H1 (cell line): ENCODE data around the gene DNASE2B.

Experiments used
- CHD1 ChIP-seq: IDR thresholded peaks from 2 replicates; pipeline ENCODE4 v1.6.1; 2012; ENCODE audit warnings: low read depth, low read length, improper control_type of control experiment
- EZH2 ChIP-seq: fragments of 200-600 bp; sonication (generic); IDR thresholded peaks from 2 replicates; pipeline ENCODE4 v1.7.1; 2012; ENCODE audit warnings: low read depth, mild to moderate bottlenecking, moderate library complexity, low read length, inconsistent platforms; ENCODE audit not compliant: severe bottlenecking
- GTF2F1 ChIP-seq: IDR thresholded peaks from 2 replicates; pipeline ENCODE4 v1.6.1; 2012; ENCODE audit warnings: low read depth, low read length, improper control_type of control experiment, borderline replicate concordance
- HDAC6 ChIP-seq: IDR thresholded peaks from one replicate; pipeline ENCODE4 v1.7.1; 2012; ENCODE audit warnings: low read depth, mild to moderate bottlenecking, inconsistent platforms, low read length, moderate library complexity
- JUN ChIP-seq: IDR thresholded peaks from 2 replicates; pipeline ENCODE4 v1.6.1; 2011; ENCODE audit warnings: low read depth, mild to moderate bottlenecking, improper control_type of control experiment, low read length
- POLR2A ChIP-seq, 2 experiments: IDR thresholded peaks; 1 replicate in 1 of 2; 2 replicates in 1 of 2; pipeline ENCODE4 v1.6.1; 2011; ENCODE audit warnings: low read depth in 2 of 2, low read length in 2 of 2, mild to moderate bottlenecking in 2 of 2; ENCODE audit errors: control extremely low read depth in 1 of 2
- POU5F1 ChIP-seq: IDR thresholded peaks from 2 replicates; pipeline ENCODE4 v1.6.1; 2011; ENCODE audit warnings: low read depth, mild to moderate bottlenecking, low read length, moderate library complexity
- RAD21 ChIP-seq, 2 experiments: IDR thresholded peaks in 1 of 2; conservative IDR thresholded peaks in 1 of 2; 2 replicates each; pipeline ENCODE4 v1.6.1; 2011; ENCODE audit warnings: low read depth in 2 of 2, low read length in 2 of 2, improper control_type of control experiment in 1 of 2, inconsistent platforms in 1 of 2, mild to moderate bottlenecking in 1 of 2, moderate library complexity in 1 of 2
- RBBP5 ChIP-seq: IDR thresholded peaks from 2 replicates; pipeline ENCODE4 v1.7.1; 2012; ENCODE audit warnings: low read depth, mild to moderate bottlenecking, inconsistent platforms, low read length, moderate library complexity, borderline replicate concordance
- SP1 ChIP-seq: IDR thresholded peaks from 2 replicates; pipeline ENCODE4 v1.6.1; 2011; ENCODE audit warnings: low read depth, low read length
- TAF1 ChIP-seq: IDR thresholded peaks from 2 replicates; pipeline ENCODE4 v1.6.1; 2011; ENCODE audit warnings: mild to moderate bottlenecking, low read depth, low read length
- ZNF274 ChIP-seq: IDR thresholded peaks from 2 replicates; pipeline ENCODE4 v1.7.0; 2012; ENCODE audit warnings: low read length, borderline replicate concordance; ENCODE audit errors: extremely low read depth
- TF ChIP-seq, protein P1 (sequence below), 3 experiments: IDR thresholded peaks; 1 replicate in 2 of 3; 2 replicates in 1 of 3; pipeline versions ENCODE4 v1.5.1 to v1.6.1; 2011; ENCODE audit warnings: low read length in 3 of 3, mild to moderate bottlenecking in 3 of 3, inconsistent platforms in 2 of 3, low read depth in 1 of 3, moderate library complexity in 1 of 3; ENCODE audit not compliant: insufficient read depth in 1 of 3; ENCODE audit errors: control extremely low read depth in 1 of 3
- TF ChIP-seq, protein P2 (sequence below): IDR thresholded peaks from 2 replicates; pipeline ENCODE4 v1.6.1; 2012; ENCODE audit warnings: inconsistent platforms

DNA sequence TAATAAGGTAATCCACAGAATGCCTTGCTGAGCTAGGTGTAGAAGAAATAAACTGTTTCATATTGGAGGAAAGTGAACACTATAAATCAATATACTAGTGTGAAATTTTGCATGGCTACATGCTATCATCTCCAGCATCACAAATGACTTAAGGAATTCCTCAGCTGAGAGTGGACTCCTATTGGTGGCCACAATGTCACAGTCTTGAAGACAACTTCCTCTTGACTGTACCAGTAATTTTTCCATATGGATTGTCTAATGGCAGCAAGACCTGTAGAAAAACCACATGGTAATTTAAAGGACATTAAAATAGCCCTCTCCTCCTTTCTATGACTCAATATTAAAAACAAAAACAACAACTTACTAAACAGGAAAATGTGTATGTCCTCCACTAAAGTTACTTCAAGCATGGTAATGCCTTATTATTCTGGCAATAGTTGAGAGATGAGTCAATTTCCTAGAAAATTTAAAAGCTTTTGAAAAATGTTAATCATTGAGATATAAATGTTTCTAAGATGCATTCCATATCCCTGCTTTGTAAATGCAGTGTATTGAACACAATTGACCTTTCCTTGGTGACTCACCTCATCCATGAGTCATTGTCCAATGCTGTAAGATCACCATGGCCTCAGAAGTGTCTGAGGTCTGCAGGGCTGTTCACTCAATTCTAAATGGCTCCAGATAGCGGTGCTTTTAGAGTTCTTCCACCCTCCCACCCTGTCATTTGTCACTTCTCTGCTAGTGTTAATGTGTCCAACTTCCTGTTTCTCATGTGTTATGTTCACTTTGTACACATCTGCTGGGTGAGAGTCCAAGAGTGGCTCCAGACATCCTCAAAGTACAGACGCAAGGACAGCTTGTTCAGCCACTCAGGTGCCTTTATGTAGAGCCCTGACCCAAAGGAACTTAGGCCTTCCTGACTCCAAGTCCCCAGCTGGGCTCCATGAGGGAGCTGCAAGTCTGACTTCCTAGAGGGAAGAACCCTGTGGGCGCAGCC, 32.8 kb upstream of the DNASE2B start:
- TF ChIP-seq ZNF274 (no peak), RBBP5 (no peak), SP1 (no peak), POU5F1 (no peak), TAF1 (no peak), POLR2A (IDR thresholded peaks at IDR 0.05; ENCODE audit: control extremely low read depth in 1 of 2, low read depth in 2 of 2, low read length in 2 of 2) (no peak), GTF2F1 (no peak), CHD1 (no peak), HDAC6 (no peak), JUN (no peak), EZH2 (no peak), RAD21 (IDR thresholded peaks at IDR 0.05 in 1 of 2, conservative IDR thresholded peaks at IDR 0.05 in 1 of 2; ENCODE audit: low read depth in 2 of 2, low read length in 2 of 2) (no peak)
- TF ChIP-seq, protein P1, sequence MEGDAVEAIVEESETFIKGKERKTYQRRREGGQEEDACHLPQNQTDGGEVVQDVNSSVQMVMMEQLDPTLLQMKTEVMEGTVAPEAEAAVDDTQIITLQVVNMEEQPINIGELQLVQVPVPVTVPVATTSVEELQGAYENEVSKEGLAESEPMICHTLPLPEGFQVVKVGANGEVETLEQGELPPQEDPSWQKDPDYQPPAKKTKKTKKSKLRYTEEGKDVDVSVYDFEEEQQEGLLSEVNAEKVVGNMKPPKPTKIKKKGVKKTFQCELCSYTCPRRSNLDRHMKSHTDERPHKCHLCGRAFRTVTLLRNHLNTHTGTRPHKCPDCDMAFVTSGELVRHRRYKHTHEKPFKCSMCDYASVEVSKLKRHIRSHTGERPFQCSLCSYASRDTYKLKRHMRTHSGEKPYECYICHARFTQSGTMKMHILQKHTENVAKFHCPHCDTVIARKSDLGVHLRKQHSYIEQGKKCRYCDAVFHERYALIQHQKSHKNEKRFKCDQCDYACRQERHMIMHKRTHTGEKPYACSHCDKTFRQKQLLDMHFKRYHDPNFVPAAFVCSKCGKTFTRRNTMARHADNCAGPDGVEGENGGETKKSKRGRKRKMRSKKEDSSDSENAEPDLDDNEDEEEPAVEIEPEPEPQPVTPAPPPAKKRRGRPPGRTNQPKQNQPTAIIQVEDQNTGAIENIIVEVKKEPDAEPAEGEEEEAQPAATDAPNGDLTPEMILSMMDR (IDR thresholded peaks at IDR 0.05; ENCODE audit: control extremely low read depth in 1 of 3, insufficient read depth in 1 of 3, low read depth in 1 of 3, low read length in 3 of 3) = no peak
- TF ChIP-seq, protein P2, sequence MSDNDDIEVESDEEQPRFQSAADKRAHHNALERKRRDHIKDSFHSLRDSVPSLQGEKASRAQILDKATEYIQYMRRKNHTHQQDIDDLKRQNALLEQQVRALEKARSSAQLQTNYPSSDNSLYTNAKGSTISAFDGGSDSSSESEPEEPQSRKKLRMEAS = no peak
